GM19023 (cell line): Measurements from ENCODE around the gene SIGLEC5.
"Not testable (repeated sequence)": the region's sequence is repeated elsewhere in the genome, so short reads cannot be mapped to it uniquely, and the experiment has no call there.

ENCODE experiments used
- ATAC-seq: cut with Tn5 transposase; IDR thresholded peaks from one replicate; pipeline ENCODE4 v1.9.1; 2021; ENCODE audit warnings: mild to moderate bottlenecking, moderate library complexity; ENCODE audit not compliant: unreplicated experiment

SIGLEC5 gene, protein sequence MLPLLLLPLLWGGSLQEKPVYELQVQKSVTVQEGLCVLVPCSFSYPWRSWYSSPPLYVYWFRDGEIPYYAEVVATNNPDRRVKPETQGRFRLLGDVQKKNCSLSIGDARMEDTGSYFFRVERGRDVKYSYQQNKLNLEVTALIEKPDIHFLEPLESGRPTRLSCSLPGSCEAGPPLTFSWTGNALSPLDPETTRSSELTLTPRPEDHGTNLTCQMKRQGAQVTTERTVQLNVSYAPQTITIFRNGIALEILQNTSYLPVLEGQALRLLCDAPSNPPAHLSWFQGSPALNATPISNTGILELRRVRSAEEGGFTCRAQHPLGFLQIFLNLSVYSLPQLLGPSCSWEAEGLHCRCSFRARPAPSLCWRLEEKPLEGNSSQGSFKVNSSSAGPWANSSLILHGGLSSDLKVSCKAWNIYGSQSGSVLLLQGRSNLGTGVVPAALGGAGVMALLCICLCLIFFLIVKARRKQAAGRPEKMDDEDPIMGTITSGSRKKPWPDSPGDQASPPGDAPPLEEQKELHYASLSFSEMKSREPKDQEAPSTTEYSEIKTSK

DNA sequence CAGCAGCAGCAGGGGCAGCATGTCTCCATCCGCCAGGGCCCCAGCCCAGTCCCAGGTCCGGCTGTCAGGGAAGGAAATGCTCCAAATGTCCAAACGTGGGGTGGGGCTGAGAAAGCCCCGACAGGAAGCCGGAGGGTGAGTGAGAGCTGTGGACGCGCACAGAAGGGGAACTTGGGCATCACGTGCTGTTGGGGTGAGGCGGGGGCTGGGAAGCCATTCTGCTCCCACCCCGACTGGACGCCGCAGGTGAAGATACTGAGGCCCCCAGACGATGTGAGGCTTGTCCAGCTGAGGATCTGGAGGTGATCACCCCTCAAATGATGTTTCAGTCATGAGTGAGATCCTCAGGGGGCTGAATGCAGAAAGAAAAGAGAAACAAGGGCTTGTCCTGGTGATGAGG, at the start of gene SIGLEC5:
TSS of gene SIGLEC5 (minus strand) at position 87 of the 400 bp plus-strand sequence. CDS start at position 21, 66 bp downstream.
- ATAC-seq = not testable (repeated sequence)

DNA sequence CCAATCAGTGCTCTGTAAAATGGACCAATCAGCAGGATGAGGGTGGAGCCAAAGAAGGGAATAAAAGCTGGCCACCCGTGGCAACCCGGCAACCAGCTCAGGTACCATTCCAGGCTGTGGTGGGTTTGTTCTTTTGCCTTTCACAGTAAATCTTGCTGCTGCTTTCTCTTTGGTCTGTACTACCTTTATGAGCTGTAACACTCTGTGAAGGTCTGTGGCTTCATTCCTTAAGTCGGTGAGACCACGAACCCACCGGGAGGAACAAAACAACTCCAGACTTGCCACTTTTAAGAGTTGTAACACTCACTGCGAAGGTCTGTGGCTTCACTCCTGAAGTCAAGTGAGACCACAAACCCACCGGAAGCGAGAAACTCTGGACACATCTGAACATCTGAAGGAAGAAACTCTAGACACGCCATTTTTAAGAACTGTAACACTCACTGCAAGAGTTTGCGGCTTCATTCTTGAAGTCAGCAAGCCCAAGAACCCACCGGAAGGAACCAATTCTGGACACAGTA, 46.4 kb upstream of the SIGLEC5 start:
- no peak for ATAC-seq

DNA sequence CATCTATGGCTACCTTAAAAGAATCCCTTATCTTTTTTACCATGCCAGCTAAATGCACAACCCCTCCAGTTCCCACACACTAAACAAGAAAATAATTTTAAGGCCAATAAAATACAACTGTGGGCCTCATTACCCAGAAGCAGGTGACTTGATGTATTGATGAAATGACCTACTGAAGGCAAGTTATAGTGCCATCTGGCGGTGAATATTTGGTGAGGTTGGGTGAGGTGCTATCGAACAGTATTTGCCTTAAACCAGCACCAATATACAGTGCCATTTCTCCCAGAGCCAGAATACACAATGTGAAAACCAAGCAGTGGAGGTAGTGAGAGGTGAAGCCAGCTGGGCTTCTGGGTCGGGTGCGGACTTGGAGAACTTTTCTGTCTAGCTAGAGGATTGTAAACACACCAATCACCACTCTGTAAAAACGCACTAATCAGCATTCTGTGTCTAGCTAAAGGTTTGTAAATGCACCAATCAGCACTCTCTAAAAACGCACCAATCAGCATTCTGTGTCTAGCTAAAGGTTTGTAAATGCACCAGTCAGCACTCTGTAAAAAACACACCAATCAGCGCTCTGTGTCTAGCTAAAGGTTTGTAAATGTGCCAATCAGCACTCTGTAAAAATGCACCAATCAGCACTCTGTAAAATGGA, 45.8 kb upstream of the SIGLEC5 start:
- not testable (repeated sequence) for ATAC-seq

DNA sequence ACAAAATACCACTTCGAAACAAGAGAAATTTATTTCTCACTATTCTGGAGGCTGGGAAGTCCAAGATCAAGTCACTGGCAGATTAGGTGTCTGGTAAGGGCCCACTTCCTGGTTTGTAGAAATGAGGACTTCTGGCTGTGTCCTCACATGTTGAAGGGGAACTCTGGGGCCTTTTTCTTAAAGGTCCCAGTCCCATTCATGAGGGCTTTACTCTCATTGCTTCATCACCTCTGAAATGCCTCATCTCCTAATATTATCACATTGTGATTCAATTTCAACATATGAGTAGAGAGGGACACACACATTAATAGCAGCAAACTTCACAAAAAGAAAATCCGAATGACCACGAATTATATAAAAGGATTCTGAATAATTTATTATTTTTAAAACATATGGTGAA, 38.0 kb upstream of the SIGLEC5 start:
- ATAC-seq = no peak

DNA sequence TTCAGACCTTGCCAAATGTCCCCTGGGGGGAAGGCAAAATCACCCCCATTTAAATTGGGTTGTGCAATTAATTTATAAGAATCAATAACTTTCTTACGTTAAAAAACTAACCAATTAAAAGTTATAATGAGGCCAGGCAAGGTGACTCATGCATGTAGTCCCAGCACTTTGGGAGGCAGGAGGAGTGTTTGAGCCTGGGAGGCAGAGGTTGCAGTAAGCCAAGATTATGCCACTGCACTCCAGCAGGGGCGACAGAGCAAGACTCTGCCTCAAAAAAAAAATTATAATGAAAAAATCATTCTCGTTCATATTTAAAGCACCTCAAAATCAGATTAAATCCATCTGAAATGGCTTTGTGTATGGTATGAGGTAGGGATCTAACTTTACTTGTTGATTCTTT, 34.8 kb upstream of the SIGLEC5 start:
- no peak for ATAC-seq

DNA sequence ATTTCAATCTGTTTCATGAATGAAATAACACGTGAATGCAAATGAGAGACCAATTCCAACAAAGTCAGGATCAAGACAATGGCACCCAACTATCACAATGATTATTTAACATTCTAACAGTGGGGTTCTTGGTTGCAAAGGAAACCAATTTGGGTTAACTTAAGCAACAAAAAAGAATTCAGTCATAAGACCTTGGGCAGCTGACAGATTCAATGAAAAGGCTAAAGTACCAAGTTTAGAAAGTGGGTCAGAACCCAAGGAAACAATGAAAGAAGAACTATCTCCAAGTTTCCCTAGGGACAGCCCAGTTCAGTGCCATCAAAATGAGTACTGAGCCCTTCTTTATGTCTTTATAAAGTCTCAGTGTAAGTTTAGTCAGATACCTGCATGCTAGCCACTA, 33.9 kb upstream of the SIGLEC5 start:
- no peak for ATAC-seq

DNA sequence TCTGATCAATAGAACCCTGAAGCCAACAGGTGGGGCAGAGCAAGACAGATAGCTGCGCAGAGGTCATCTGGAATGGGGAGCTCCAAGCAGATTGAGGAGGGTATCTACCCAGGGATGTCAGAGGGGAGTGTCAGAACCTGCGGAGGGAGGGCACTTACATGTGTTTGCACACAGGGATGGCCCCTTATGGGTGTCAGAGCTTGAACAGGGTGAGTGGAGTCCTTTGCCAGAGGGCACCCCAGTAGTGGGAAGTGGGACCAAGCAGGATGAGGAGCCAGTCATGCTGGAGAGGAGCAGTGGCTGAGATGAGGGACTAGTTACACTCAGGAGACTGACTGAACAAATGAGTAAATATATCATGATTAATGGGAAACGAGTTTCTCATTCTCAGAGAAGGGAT, 33.4 kb upstream of the SIGLEC5 start:
- ATAC-seq = no peak

DNA sequence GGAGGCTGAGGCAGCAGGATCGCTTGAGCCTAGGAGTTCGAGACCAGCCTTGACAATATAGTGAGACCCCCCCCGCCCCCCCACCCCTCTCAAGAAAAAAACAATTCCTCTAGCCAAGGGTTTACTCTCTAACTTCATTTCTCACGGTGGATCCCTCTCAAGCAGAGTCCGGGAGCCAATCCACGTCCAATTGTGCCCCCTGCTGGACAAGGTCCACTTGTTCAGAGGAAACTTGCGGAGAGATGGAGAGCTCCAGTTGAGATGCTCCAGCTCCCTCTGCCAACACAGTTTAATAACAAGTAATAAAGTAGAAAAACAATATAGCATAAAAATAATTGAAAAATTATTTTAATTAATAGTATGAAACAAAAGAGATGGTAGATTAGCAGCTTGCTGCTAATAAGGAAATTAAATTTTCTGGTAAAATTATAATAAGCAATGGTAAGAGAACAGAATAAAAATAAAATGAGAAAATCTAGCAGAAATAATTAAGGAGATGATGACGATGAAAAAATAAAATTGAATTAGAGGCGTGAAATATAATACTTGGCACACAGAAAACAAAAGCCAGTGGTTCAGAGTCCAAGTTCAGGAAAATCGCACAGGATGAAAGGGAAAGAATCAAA, 30.9 kb upstream of the SIGLEC5 start:
- ATAC-seq = no peak

DNA sequence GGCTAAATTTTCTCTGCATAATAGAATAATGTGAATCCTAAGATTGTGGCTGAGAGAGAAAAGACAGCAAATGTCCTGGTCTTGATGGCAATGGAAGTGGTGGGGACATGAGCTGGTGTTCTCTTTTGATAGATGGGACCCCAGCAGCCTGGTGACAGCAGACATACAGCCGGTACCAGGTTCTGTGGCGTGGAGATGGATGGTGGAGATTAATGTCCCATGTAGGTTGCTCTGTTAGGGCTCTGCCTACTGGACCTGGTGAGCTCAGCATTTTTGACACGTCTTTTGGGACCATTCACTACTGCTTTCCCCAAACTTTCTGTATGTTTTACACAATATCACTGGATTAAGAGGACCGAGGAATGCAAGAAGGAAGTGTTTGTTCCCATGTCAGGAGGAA, 24.6 kb upstream of the SIGLEC5 start:
- no peak for ATAC-seq

DNA sequence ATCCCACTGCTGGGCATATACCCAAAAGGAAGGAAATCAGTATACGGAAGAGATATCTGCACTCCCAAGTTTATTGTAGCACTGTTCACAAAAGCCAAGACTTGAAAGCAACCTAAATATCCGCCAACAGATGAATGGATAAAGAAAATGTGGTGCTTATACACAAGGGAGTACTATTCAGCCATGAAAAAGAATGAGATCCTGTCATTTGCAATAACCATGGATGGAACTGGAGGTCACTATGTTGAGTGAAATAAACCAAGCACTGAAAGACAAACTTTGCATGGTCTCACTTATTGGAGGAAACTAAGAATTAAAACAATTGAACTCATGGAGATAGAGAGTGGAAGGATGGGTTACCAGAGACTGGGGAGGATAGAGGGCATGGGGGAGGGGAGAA, 23.0 kb upstream of the SIGLEC5 start:
- no peak for ATAC-seq

DNA sequence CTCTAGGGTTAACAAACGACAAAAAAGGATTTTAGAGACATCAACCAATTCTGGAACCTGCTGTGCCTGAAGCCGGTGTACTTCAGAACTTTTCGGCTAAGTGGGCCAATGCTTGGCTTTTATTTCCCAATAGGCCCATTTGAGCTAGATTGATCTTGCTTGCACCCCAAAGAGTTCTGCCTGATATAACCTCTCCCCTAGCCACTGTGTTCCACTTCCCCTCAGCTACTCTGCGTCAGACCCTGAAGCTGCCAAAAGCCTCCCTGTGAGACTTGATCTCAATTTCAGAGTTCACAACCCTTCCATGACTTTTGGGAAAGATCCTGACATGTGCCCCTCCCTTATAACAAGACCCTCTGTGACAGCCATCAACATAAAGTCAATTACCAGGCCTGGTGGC, 22.1 kb upstream of the SIGLEC5 start:
- ATAC-seq = no peak

DNA sequence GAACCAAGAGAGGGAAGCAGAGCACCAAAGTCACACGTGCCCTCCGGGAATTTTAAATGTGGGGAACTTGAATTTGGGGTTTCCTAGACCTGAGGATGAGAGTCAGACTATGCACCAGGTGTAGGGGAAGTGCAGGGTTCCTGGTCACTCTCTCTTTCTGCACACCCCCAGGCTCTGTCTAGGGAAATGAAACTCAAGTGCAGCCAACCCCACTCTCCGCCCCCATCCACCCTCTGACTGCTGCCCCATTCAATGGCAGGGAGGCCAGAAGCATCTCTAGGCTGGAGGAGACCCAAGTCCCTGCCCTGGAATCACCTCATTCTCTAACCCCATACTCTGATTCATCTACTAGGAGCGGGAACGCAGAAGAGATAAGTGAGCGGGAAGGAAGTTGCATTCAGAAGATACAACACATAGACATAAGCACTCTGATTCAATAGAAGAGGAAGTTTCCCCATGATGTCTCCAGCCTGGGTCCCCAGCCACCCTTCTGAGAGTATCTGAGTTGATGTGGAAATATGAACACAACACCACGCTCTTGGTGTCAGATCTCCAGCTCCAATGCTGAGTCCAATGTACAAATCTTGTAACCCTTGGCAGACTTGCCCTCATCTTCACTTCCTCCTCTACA, 21.1 kb upstream of the SIGLEC5 start:
- ATAC-seq = no peak

DNA sequence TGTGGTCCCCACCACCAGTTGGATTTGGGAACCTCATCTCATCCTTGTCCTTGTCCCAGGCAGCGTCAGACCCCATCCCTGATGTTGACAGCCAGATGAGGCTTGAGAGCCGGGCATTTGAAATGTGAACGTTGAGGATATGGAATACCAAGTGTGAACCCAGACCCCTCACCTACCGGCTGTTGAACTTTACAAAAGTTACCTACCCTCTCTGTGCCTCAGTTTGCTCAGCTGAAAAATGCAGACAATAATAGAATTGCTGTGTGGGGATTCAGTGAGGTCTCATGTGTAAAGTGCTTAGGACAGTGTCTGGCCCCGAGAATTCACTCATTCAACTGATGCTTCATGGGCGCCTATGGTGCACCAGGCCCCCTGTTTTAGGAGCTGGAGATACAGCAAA, 17.1 kb upstream of the SIGLEC5 start:
- ATAC-seq = no peak

DNA sequence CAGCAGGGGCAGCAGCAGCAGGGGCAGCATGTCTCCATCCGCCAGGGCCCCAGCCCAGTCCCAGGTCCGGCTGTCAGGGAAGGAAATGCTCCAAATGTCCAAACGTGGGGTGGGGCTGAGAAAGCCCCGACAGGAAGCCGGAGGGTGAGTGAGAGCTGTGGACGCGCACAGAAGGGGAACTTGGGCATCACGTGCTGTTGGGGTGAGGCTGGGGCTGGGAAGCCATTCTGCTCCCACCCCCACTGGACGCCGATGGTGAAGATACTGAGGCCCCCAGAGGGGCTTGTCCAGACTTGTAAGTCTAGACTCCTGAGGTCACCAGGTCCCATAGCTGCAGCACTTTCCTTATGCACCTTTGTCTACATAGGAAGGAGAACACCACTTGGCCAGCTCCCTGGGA, 16.5 kb upstream of the SIGLEC5 start, which contains the start of gene SIGLEC14:
TSS of gene SIGLEC14 (minus strand) at position 96 of the 400 bp plus-strand sequence. CDS start at position 30, 66 bp downstream.
- not testable (repeated sequence) for ATAC-seq

DNA sequence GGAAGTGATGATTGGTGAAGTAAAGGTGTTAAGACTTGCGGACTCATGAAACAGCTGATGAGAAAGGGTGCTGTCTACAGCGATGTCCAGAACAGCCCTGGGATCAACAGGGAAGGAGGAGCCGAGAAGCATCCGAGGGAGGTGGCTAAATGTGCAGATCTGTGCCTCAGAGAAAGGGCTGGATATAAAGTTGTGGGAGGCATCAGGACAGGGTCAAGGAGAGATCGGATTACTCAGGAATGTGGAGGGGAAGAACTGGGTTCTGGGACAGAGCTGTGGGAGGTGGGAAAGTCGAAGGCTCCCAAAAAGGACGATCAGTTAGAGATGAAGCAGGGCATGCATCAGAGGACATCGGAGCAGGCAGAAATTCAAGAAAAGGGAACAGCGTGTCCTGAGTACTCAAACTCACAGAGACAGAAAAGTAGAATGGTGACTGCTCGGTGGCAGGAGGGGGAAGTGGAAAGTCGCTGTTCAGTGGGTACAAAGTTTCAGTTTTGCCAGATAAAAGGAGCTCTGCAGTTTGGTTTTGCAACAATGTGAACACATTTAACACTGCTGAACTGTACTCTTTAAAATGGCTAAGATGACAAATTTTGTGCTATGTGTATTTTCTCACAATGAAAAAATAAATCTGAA, 14.6 kb upstream of the SIGLEC5 start:
- ATAC-seq = no peak

DNA sequence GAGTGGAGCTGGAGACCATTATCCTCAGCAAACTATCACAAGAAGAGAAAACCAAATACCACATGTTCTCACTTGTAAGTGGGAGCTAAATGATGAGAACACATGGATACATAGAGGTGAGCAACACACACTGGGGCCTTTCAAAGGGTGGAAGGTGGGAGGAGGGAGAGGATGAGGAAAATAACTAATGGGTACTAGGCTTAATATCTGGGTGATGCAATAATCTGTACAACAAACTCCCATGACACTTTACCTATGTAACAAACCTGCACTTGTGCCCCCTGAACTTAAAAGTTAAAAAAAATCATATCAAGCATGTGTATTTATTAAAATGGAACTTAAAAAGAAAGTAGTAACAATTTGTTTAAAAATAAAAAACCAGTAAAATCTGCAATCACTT, 11.4 kb upstream of the SIGLEC5 start:
- ATAC-seq = no peak

DNA sequence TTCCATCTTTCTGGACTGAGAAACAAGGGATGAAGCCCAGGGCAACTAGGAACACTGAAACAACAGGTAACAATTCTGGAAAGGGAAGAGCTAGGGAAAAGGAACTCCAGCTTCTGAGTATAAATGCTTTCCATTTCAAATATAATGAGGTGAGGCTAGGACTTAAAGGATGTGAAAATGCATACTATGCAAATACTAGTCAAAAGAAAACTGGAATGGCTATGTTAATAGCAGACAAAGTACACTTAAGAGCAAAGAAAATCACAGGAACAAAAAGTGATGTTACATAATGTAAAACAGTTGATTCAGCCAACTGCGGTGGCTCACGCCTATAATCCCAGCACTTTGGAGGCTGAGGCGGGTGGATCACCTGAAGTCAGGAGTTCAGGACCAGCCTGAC, 10.2 kb upstream of the SIGLEC5 start:
- ATAC-seq = no peak

DNA sequence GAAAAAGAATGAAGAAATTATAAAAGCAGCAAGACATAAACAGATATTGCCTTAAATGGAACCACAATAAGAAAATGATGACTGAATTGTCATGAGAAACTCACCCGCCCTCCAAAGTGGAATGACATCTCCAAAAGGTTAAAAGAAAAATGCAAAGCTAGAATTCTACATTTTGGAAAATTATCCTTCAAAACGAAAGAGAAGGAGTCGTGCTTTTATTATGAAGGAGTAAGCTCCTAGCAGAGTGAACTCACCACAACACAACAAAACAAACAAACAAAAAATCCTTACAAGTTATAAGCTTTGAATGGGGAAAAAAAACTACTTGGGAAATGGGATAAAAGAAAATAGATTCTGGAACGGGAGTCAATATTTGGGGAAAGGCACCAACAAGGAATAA, 9.7 kb upstream of the SIGLEC5 start:
- ATAC-seq = no peak

DNA sequence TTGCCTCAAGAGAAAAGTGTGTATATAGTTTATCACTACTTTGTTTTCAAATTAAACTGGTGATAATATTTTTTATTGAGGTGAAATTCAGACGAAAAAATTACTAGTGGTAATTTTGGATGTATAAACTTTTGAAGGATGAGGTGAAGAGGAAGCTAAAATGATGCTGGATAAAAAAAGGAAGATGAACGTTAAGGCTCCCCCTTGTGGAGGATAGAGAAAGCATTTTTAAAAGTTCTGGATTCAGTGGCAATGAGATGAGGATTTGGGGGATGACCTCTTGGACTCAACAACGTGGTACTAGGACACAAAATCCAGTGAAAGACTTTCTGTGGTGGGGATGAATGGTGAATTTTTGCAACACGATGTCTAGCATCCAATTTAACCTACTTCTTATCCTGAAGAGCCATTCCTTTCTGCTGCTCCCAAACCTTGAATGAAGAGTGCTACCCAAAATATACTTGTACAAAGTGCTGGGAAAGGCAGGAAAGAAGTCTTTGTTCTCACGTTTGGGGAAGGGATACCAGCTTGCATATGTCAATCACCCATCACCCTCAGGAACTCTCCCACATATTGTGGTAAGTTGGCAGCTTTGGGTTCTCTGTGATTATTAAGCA, 7.3 kb upstream of the SIGLEC5 start:
- no peak for ATAC-seq

DNA sequence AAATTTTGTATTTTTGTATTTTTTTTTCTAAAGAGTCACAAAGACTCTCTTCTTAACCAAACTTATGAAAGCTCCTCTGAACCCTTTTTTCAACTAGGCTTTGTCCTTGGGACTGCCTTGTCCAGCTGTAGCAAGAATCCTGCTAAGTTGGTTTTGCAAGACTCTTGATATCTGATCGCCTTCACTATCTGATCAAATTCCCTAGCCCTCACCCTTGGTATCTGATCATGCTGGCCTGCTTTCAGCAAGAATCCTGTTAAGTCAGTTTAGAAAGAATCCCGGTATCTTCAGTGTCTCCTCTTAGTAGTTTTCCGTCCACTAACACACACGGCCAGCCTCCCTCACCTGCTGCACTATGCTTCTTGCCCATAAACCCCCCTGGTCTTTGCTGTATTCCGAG, 1.9 kb upstream of the SIGLEC5 start:
- ATAC-seq = no peak
